Measurements from ENCODE around the gene MEX3A.

MEX3A gene

DNA sequence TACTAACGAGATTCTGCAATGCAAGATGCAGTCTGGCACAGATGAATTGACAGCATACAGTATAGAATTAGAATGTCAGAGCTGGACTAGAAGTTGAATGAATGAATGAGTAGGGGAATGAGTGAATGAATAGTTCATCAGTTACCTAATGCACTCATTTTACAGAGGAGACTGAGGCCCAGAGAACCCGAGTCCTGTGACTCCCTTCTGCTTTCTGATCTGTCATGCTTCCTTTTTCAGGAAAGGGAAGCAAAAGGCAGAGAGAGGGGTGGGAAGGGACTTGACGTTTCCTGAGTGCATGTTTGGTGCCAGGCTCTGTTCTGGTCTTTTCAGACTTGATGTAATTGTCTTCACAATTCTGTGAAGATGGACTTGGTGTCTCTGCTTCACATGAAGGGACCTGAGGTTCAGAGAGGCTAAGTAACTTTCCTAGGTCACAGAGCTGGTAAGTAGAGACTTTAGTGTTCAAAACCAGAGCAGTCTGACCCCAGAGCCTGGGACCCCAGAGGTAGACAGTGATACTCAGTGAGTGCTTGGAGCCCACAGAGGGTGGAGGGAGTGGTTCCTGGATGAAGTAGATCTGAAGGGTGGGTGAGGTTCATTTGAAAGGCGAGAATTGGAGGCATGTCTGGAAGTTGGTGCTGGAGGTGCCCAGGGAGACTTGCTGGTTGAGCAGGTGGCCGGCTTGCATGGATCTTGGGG is 8.0 kb upstream of the MEX3A start:
- DNase-seq (ENCODE audit: low read depth), result no peak
- TF ChIP-seq, protein P1, sequence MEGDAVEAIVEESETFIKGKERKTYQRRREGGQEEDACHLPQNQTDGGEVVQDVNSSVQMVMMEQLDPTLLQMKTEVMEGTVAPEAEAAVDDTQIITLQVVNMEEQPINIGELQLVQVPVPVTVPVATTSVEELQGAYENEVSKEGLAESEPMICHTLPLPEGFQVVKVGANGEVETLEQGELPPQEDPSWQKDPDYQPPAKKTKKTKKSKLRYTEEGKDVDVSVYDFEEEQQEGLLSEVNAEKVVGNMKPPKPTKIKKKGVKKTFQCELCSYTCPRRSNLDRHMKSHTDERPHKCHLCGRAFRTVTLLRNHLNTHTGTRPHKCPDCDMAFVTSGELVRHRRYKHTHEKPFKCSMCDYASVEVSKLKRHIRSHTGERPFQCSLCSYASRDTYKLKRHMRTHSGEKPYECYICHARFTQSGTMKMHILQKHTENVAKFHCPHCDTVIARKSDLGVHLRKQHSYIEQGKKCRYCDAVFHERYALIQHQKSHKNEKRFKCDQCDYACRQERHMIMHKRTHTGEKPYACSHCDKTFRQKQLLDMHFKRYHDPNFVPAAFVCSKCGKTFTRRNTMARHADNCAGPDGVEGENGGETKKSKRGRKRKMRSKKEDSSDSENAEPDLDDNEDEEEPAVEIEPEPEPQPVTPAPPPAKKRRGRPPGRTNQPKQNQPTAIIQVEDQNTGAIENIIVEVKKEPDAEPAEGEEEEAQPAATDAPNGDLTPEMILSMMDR (conservative IDR thresholded peaks at IDR 0.05; ENCODE audit: low read depth, low read length), result no peak

DNA sequence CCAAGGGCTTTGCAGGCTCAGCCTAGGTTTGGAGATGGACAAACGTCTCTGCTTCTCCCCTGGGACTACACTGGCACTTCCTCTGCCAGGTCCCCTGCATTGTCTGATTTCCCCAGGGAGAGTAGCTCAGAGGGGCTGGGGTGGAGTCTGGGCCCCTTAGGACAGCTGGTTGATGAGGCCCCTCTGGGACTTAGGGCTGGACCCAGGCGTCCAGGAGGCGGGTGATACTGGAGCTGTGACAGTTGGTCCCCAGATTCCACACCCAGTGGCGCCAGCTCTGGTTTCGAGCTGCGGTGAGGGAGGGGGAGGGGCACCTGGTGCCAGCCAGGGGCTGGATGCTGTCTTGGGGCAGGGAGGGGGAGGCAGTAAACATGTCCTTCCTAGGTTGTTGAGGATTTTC is 7.4 kb upstream of the MEX3A start:
- H3K4me3 ChIP-seq (ENCODE audit: low read depth, low read length), result no peak overlapping the region
- TF ChIP-seq, protein P1 (conservative IDR thresholded peaks at IDR 0.05; ENCODE audit: low read depth, low read length), result no peak

More for the DNA sequence above, 8.0 kb upstream of the MEX3A start:
- H3K4me3 ChIP-seq (ENCODE audit: low read depth, low read length), result no peak overlapping the region

DNA sequence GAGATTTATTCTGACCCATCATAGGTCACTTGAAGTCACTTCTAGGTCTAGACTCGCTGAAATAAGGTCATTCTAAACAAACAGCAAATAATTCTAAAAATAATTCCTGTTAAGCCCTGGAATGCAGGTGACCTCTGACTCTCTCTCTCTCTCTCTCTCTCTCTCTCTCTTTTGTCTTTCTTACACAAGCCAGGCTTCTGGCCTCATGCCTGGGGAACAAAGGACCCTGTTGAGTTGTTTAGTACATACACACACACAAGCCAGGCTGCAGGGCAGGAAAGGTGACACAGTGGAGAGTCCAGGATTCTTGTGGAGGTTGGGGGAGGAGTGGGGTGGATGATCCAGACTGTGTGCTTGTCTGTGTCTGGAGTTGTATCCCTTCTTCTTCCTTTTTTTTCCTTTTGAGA is 4.0 kb upstream of the MEX3A start:
- no peak overlapping the region for H3K4me3 ChIP-seq (ENCODE audit: low read depth, low read length)
- peak; percentile 91 for DNase-seq (ENCODE audit: low read depth)

More for the DNA sequence above, 7.4 kb upstream of the MEX3A start:
- DNase-seq (ENCODE audit: low read depth), result no peak

DNA sequence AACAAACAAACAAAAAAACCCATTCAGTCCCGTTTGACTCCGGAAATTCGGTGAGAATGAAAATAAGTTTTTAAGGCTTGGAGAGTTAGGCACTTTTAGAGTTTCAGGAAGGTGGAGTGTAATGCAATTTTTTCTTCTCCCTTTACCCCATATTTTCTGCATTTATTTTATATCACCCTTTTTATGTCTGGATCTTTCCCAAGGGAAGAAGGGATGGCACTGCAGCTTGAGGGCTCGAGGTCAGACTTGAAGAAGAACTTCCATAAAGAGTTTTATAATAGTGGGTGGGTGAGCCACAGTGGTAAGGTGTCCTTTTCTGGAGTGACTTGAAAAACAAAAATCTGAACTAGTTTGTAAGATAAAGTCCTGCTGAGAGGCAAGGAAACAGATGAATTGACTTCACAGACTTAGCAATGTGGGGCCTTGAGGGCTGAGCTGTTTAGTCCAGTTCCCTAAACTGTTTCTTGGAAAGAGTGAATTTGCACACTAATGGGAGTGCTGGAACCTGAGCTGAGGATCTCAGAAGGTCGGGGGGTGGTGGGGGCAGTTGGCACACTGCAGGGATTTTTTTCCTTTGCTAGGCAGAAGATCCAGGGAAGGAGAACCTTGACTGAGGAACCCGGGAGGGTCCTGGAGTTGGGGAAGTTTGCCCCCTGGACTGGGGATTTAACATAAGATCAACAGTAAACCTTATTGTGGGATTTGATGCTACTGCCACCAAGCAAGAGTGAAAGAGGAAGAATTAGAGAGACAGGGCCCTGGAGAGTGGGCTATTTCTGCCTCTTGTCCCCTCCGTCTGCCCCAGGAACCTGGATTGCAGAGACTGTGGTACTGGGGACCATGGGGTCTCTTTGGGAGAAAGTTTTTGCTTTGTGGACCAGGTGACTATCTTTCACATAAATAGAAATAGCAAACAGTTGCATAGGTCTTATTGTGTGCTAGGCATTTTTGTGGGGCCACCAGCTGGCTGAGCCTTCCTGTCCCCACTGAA is 1.8 kb upstream of the MEX3A start:
- TF ChIP-seq, protein P1 (conservative IDR thresholded peaks at IDR 0.05; ENCODE audit: low read depth, low read length), result no peak
- no peak overlapping the region for H3K4me3 ChIP-seq (ENCODE audit: low read depth, low read length)
- peak; percentile 45 for DNase-seq (ENCODE audit: low read depth)

More for the DNA sequence above, 4.0 kb upstream of the MEX3A start:
- TF ChIP-seq, protein P1 (conservative IDR thresholded peaks at IDR 0.05; ENCODE audit: low read depth, low read length), result no peak

DNA sequence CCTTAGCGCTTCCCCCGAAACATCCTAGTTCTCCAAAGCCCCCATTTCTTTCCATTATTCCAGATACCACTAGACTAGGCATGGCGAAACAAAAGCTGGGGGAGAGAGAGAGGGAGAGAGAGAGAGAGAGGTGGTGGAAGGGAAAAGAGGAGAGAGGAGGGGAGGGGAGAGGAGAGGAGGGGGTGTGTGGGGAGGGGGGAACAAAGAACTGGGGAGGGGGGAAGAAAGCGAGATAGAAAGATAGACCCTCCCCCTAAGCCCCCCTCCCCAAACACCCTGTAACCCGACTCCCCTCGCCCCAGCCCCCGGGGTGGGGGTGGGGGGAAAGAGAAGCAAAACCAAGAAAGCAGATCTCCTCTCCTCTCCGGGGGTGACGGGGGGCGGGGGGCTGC is 352 bp downstream of the MEX3A start:
- DNase-seq (ENCODE audit: low read depth), result peak; percentile 10
- peak overlapping the region; percentile 80 for H3K4me3 ChIP-seq (ENCODE audit: low read depth, low read length)
- TF ChIP-seq, protein P1 (conservative IDR thresholded peaks at IDR 0.05; ENCODE audit: low read depth, low read length), result no peak

DNA sequence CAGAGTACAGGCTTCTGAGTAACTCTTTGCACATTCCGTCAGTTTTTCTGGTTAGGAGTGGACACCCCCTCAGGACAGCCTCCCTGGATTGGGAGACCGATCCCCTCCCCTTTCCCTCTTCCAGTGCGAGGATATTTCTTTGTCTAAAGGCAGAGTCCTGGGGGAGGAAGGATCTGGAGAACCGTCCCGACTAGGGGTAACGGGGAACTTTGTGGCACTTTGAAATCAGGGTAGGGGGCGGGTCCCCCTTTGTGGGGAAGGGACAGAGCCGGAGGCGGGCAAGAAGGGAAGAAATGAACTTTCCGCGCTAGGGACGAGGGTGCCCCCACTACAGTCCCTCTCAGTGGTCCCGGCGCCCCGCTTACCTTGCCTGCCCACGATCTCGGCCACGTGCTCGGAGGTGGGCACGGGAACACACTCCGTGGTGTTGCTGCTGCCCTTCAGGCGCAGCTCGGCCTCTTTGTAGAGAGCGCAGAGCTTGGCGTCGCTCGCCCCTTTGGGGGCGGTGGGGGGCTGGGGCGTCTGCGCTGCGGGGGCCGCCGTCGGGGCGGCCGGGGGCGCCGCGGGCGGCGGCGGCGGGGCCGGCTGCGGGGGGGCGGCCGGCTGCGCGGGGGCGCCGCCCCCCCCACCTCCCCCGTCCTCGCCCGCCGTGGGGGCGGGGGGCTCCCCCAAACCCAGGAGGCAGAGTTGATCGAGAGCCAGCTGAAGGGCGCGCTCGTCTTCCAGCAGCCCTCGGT is 917 bp downstream of the MEX3A start:
- no peak for DNase-seq (ENCODE audit: low read depth)
- TF ChIP-seq, protein P1 (conservative IDR thresholded peaks at IDR 0.05; ENCODE audit: low read depth, low read length), result no peak
- peak overlapping the region; percentile 80 for H3K4me3 ChIP-seq (ENCODE audit: low read depth, low read length)

Measured in choroid plexus epithelial cell (primary cell).